ENCODE data around the gene HPS4.

GRCh38 chr22:26479792-26480610, 3.6 kb downstream of the HPS4 start:
- no peak for TF ChIP-seq CTCF (IDR thresholded peaks at IDR 0.05)
- no peak for TF ChIP-seq GABPB1 (CRISPR knock-in tag; IDR thresholded peaks at IDR 0.05)
- no peak for TF ChIP-seq OVOL2 (CRISPR knock-in tag; IDR thresholded peaks at IDR 0.05; ENCODE audit: borderline replicate concordance)
- no peak for TF ChIP-seq ATF3 (CRISPR knock-in tag; conservative IDR thresholded peaks at IDR 0.05)
- TF ChIP-seq ZNF232 (CRISPR knock-in tag; IDR thresholded peaks at IDR 0.05) = no peak
- no peak for TF ChIP-seq AR (CRISPR knock-in tag; IDR thresholded peaks at IDR 0.05)
- no peak for TF ChIP-seq ETV6 (CRISPR knock-in tag; IDR thresholded peaks at IDR 0.05)
- TF ChIP-seq ESRRA (CRISPR knock-in tag; IDR thresholded peaks at IDR 0.05; ENCODE audit: borderline replicate concordance) = no peak
- TF ChIP-seq FOXJ3 (CRISPR knock-in tag; IDR thresholded peaks at IDR 0.05; ENCODE audit: borderline replicate concordance) = no peak
- TF ChIP-seq AFF4 (CRISPR knock-in tag; IDR thresholded peaks at IDR 0.05; ENCODE audit: borderline replicate concordance) = no peak
- no peak for TF ChIP-seq USF1 (CRISPR knock-in tag; IDR thresholded peaks at IDR 0.05)

All from WTC11 (cell line).